Neural progenitor cell (in vitro differentiated cells): Measurements from ENCODE around the gene SEC14L3. TPM values are rescaled to one million over a fixed set of nuclear protein-coding genes. Genes with fewer than 3 reads are reported as not detected.

Experiments
- DNase-seq: peaks from one replicate; pipeline ENCODE4 v3.0.0-alpha.2; 2016; ENCODE audit warnings: low spot score
- H2AFZ ChIP-seq: fragments of 200-600 bp; sonication (generic); replicated peaks from 2 replicates; pipeline ENCODE4 v1.6.1; 2016; ENCODE audit warnings: antibody characterized with exemption
- H3F3A ChIP-seq: fragments of 200-600 bp; sonication (generic); 2 replicates; pipeline ENCODE4 v1.6.1; 2016; ENCODE audit warnings: antibody characterized with exemption, low read depth
- H3K27ac ChIP-seq: fragments of 200-600 bp; sonication (generic); 2 replicates; pipeline ENCODE4 v1.5.1; 2016; ENCODE audit warnings: mild to moderate bottlenecking
- H3K27me3 ChIP-seq: fragments of 200-600 bp; sonication (generic); 2 replicates; pipeline ENCODE4 v1.6.1; 2016; ENCODE audit warnings: mild to moderate bottlenecking, moderate library complexity
- H3K36me3 ChIP-seq: fragments of 200-600 bp; sonication (generic); 2 replicates; pipeline ENCODE4 v1.5.1; 2016
- H3K4me1 ChIP-seq: fragments of 200-600 bp; sonication (generic); 2 replicates; pipeline ENCODE4 v1.6.1; 2016; ENCODE audit warnings: mixed run types
- H3K4me2 ChIP-seq: fragments of 200-600 bp; sonication (generic); 2 replicates; pipeline ENCODE4 v1.6.1; 2016
- H3K4me3 ChIP-seq: fragments of 200-600 bp; sonication (generic); 2 replicates; pipeline ENCODE4 v1.5.1; 2016
- H3K79me2 ChIP-seq: fragments of 200-600 bp; sonication (generic); 2 replicates; pipeline ENCODE4 v1.6.1; 2016; ENCODE audit warnings: low read depth
- H3K9ac ChIP-seq: fragments of 200-600 bp; sonication (generic); 2 replicates; pipeline ENCODE4 v1.6.1; 2016
- H3K9me3 ChIP-seq: fragments of 200-600 bp; sonication (generic); 2 replicates; pipeline ENCODE4 v1.5.1; 2016; ENCODE audit warnings: low read depth
- H4K20me1 ChIP-seq: fragments of 200-600 bp; sonication (generic); 2 replicates; pipeline ENCODE4 v1.6.1; 2016; ENCODE audit warnings: low read depth
- H3K27ac Mint-ChIP-seq: 3 replicates; pipeline ENCODE4 v1.8.0; 2021; ENCODE audit warnings: mixed read lengths
- H3K27me3 Mint-ChIP-seq: 2 replicates; pipeline ENCODE4 v1.8.0; 2022; ENCODE audit warnings: low read depth, mild to moderate bottlenecking, inconsistent platforms, moderate library complexity, mixed read lengths; ENCODE audit not compliant: insufficient read depth
- H3K36me3 Mint-ChIP-seq: 3 replicates; pipeline ENCODE4 v1.8.0; 2021; ENCODE audit warnings: mixed read lengths
- H3K4me1 Mint-ChIP-seq: 3 replicates; pipeline ENCODE4 v1.8.0; 2021; ENCODE audit warnings: mixed read lengths
- H3K4me3 Mint-ChIP-seq: 3 replicates; pipeline ENCODE4 v1.8.0; 2021; ENCODE audit warnings: mild to moderate bottlenecking, moderate library complexity, mixed read lengths
- H3K9me3 Mint-ChIP-seq: 3 replicates; pipeline ENCODE4 v1.8.0; 2020; ENCODE audit warnings: mixed read lengths
- CTCF ChIP-seq: fragments of 200-600 bp; sonication (generic); IDR thresholded peaks from 2 replicates; pipeline ENCODE4 v1.5.1; 2017; ENCODE audit warnings: antibody characterized with exemption, mild to moderate bottlenecking
- EZH2 ChIP-seq: fragments of 200-600 bp; sonication (generic); IDR thresholded peaks from 2 replicates; pipeline ENCODE4 v1.6.1; 2017; ENCODE audit warnings: antibody characterized with exemption, mild to moderate bottlenecking, moderate library complexity
- EZH2phosphoT487 ChIP-seq: fragments of 200-600 bp; sonication (generic); IDR thresholded peaks from 2 replicates; pipeline ENCODE4 v1.6.1; 2017; ENCODE audit warnings: antibody characterized with exemption
- total RNA-seq: library from RNA; depleted of rRNA; stranded (reverse); fragments of >200 nt; gene quantifications from 2 replicates; pipeline ENCODE4 v1.2.3, GENCODE V29; 2015; ENCODE audit warnings: low replicate concordance

Gene SEC14L3
- total RNA-seq, 1 donor from 2014 or later: not detected

GRCh38 chr22:30486661-30487115 is 14.9 kb upstream of the SEC14L3 start:
- no peaks in the 10 kb centered on the region for H3K4me1 Mint-ChIP-seq
- Histone ChIP-seq H3K27me3 (no peaks in the 10 kb centered on the region), H3K4me1 (no peaks in the 10 kb centered on the region), H3K9ac (no peak overlapping the region), H3K4me3 (no peak overlapping the region), H4K20me1 (no peaks in the 10 kb centered on the region), H2AFZ (no peak overlapping the region), H3F3A (no peaks in the 10 kb centered on the region), H3K79me2 (no peaks in the 10 kb centered on the region), H3K9me3 (no peaks in the 10 kb centered on the region), H3K4me2 (no peak overlapping the region), H3K27ac (no peak overlapping the region), H3K36me3 (no peaks in the 10 kb centered on the region)
- peaks cover 2% of the 10 kb centered on the region for H3K9me3 Mint-ChIP-seq
- H3K36me3 Mint-ChIP-seq: no peaks in the 10 kb centered on the region
- TF ChIP-seq CTCF (no peak), EZH2 (no peak), EZH2phosphoT487 (no peak)
- no peak for DNase-seq
- H3K27ac Mint-ChIP-seq: no peak overlapping the region
- H3K4me3 Mint-ChIP-seq: no peak overlapping the region
- H3K27me3 Mint-ChIP-seq: peaks cover 9% of the 10 kb centered on the region

DNA sequence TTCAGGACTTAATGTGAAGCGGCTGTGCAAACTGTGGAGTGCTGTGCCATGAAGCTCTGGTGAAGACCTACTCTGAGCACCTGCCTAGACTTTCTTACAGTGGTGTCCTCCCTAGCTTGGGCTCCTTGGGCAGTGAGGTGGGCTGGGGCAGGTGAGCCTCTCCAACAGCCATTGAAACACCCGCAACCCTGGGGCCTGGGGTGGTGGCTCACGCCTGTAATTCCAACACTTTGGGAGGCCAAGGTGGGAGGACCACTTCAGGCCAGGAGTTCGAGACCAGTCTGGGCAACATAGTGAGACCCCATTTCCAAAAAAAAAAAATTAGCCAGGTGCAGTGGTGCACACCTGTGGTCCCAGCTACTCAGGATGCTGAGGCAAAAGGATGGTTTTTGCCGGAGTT is 14.3 kb upstream of the SEC14L3 start:
- no peaks in the 10 kb centered on the region for H3K9me3 ChIP-seq
- no peak overlapping the region for H3K4me3 ChIP-seq
- no peaks in the 10 kb centered on the region for H4K20me1 ChIP-seq
- no peaks in the 10 kb centered on the region for H3K27me3 ChIP-seq
- H3K4me3 Mint-ChIP-seq: no peak overlapping the region
- no peaks in the 10 kb centered on the region for H3F3A ChIP-seq
- DNase-seq: no peak
- no peak overlapping the region for H3K4me2 ChIP-seq
- H3K79me2 ChIP-seq: no peaks in the 10 kb centered on the region
- H3K36me3 ChIP-seq: no peaks in the 10 kb centered on the region
- H2AFZ ChIP-seq: no peak overlapping the region
- H3K36me3 Mint-ChIP-seq: no peaks in the 10 kb centered on the region
- H3K9me3 Mint-ChIP-seq: peaks cover 2% of the 10 kb centered on the region
- no peak for TF ChIP-seq EZH2
- no peak for TF ChIP-seq CTCF
- TF ChIP-seq EZH2phosphoT487: no peak
- no peak overlapping the region for H3K27ac Mint-ChIP-seq
- no peak overlapping the region for H3K9ac ChIP-seq
- H3K4me1 Mint-ChIP-seq: no peaks in the 10 kb centered on the region
- no peak overlapping the region for H3K27ac ChIP-seq
- H3K27me3 Mint-ChIP-seq: peaks cover 8% of the 10 kb centered on the region
- no peaks in the 10 kb centered on the region for H3K4me1 ChIP-seq

GRCh38 chr22:30485362-30485988 is 13.7 kb upstream of the SEC14L3 start:
- Histone ChIP-seq H4K20me1 (no peaks in the 10 kb centered on the region), H3K9ac (no peak overlapping the region), H3K27ac (no peak overlapping the region), H3K4me1 (no peaks in the 10 kb centered on the region), H3K9me3 (no peaks in the 10 kb centered on the region), H3K4me2 (no peak overlapping the region), H3K36me3 (no peaks in the 10 kb centered on the region), H3K4me3 (no peak overlapping the region), H2AFZ (peak overlapping the region; percentile 58), H3K79me2 (no peaks in the 10 kb centered on the region), H3K27me3 (no peaks in the 10 kb centered on the region), H3F3A (no peaks in the 10 kb centered on the region)
- peaks cover 7% of the 10 kb centered on the region for H3K27me3 Mint-ChIP-seq
- peak; percentile 76 for DNase-seq
- H3K27ac Mint-ChIP-seq: no peak overlapping the region
- no peak overlapping the region for H3K4me3 Mint-ChIP-seq
- TF ChIP-seq CTCF (peak; percentile 92), EZH2 (no peak)
- no peaks in the 10 kb centered on the region for H3K36me3 Mint-ChIP-seq
- peaks cover 2% of the 10 kb centered on the region for H3K9me3 Mint-ChIP-seq
- no peaks in the 10 kb centered on the region for H3K4me1 Mint-ChIP-seq
